Measurements from ENCODE around the gene ANXA10.
"Not testable (repeated sequence)": the region's sequence is repeated elsewhere in the genome, so short reads cannot be mapped to it uniquely, and the experiment has no call there.

Gene ANXA10

GRCh38 chr4:168203233-168203911 is 111.0 kb downstream of the ANXA10 start:
- DNase-seq (ENCODE audit: extremely low spot score), result no peak
- no peak for TF ChIP-seq ELF4 (IDR thresholded peaks at IDR 0.05)
- TF ChIP-seq LEF1 (IDR thresholded peaks at IDR 0.05; ENCODE audit: borderline replicate concordance), result no peak
- no peak for TF ChIP-seq ARNT (IDR thresholded peaks at IDR 0.05)
- no peak for TF ChIP-seq BHLHE40 (IDR thresholded peaks at IDR 0.05; ENCODE audit: borderline replicate concordance)
- TF ChIP-seq FOXM1 (IDR thresholded peaks at IDR 0.05; ENCODE audit: borderline replicate concordance), result no peak
- no peak for TF ChIP-seq SUZ12 (IDR thresholded peaks at IDR 0.05)
- no peak for TF ChIP-seq TARDBP (IDR thresholded peaks at IDR 0.05)
- no peak for TF ChIP-seq FOXA1 (IDR thresholded peaks at IDR 0.05)
- no peak for TF ChIP-seq HDGF (IDR thresholded peaks at IDR 0.05; ENCODE audit: borderline replicate concordance)
- TF ChIP-seq PKNOX1 (IDR thresholded peaks at IDR 0.05), result no peak
- no peak for TF ChIP-seq ZNF384 (IDR thresholded peaks at IDR 0.05)
- TF ChIP-seq SP1 (IDR thresholded peaks at IDR 0.05), result no peak
- no peak for TF ChIP-seq NFRKB (IDR thresholded peaks at IDR 0.05)
- TF ChIP-seq FOXK2 (IDR thresholded peaks at IDR 0.05), result no peak
- no peak for TF ChIP-seq L3MBTL2 (conservative IDR thresholded peaks at IDR 0.05)
- TF ChIP-seq CTBP1 (IDR thresholded peaks at IDR 0.05; ENCODE audit: borderline replicate concordance), result no peak
- ChIA-PET CTCF (no interaction called here), POLR2A (no interaction called here)

GRCh38 chr4:168208957-168209614 is 116.7 kb downstream of the ANXA10 start:
- POLR2A ChIA-PET, result no interaction called here
- CTCF ChIA-PET, result no interaction called here
- TF ChIP-seq LEF1 (IDR thresholded peaks at IDR 0.05; ENCODE audit: borderline replicate concordance) (no peak), ELF4 (IDR thresholded peaks at IDR 0.05) (no peak), FOXK2 (IDR thresholded peaks at IDR 0.05) (no peak), ZNF384 (IDR thresholded peaks at IDR 0.05) (no peak), NFRKB (IDR thresholded peaks at IDR 0.05) (no peak), ARNT (IDR thresholded peaks at IDR 0.05) (no peak), SUZ12 (IDR thresholded peaks at IDR 0.05) (no peak)
- no peak for DNase-seq (ENCODE audit: extremely low spot score)

- ChIA-PET POLR2A (no interaction called here), CTCF (no interaction called here)
- no peak for TF ChIP-seq FOXM1 (IDR thresholded peaks at IDR 0.05; ENCODE audit: borderline replicate concordance)
- no peak for TF ChIP-seq SP1 (IDR thresholded peaks at IDR 0.05)
- no peak for TF ChIP-seq SUZ12 (IDR thresholded peaks at IDR 0.05)
- no peak for DNase-seq (ENCODE audit: extremely low spot score)
These were observed 120.3 kb downstream of the ANXA10 start for GRCh38 chr4:168212656-168213055.

GRCh38 chr4:168213511-168213910 is 121.2 kb downstream of the ANXA10 start:
- DNase-seq (ENCODE audit: extremely low spot score); CTCF ChIA-PET: not testable (repeated sequence)

GRCh38 chr4:168218645-168219044 is 126.3 kb downstream of the ANXA10 start:
- no peak for DNase-seq (ENCODE audit: extremely low spot score)
- ChIA-PET POLR2A (no interaction called here), CTCF (no interaction called here)
- TF ChIP-seq ELF4 (IDR thresholded peaks at IDR 0.05), result no peak
- no peak for TF ChIP-seq L3MBTL2 (conservative IDR thresholded peaks at IDR 0.05)
- TF ChIP-seq FOXK2 (IDR thresholded peaks at IDR 0.05), result no peak
- no peak for TF ChIP-seq TARDBP (IDR thresholded peaks at IDR 0.05)
- no peak for TF ChIP-seq SUZ12 (IDR thresholded peaks at IDR 0.05)
- TF ChIP-seq CTBP1 (IDR thresholded peaks at IDR 0.05; ENCODE audit: borderline replicate concordance), result no peak
- TF ChIP-seq FOXM1 (IDR thresholded peaks at IDR 0.05; ENCODE audit: borderline replicate concordance), result no peak
- no peak for TF ChIP-seq BHLHE40 (IDR thresholded peaks at IDR 0.05; ENCODE audit: borderline replicate concordance)
- no peak for TF ChIP-seq ARNT (IDR thresholded peaks at IDR 0.05)
- no peak for TF ChIP-seq ZNF384 (IDR thresholded peaks at IDR 0.05)
- no peak for TF ChIP-seq PKNOX1 (IDR thresholded peaks at IDR 0.05)
- no peak for TF ChIP-seq NFRKB (IDR thresholded peaks at IDR 0.05)
- no peak for TF ChIP-seq FOXA1 (IDR thresholded peaks at IDR 0.05)
- TF ChIP-seq SP1 (IDR thresholded peaks at IDR 0.05), result no peak
- TF ChIP-seq HDGF (IDR thresholded peaks at IDR 0.05; ENCODE audit: borderline replicate concordance), result no peak
- no peak for TF ChIP-seq LEF1 (IDR thresholded peaks at IDR 0.05; ENCODE audit: borderline replicate concordance)

More at GRCh38 chr4:168213511-168213910, 121.2 kb downstream of the ANXA10 start:
- POLR2A ChIA-PET, result not testable (repeated sequence)

- CTCF ChIA-PET, result no interaction called here
- DNase-seq (ENCODE audit: extremely low spot score), result no peak
- POLR2A ChIA-PET, result no interaction called here
- TF ChIP-seq ELF4 (IDR thresholded peaks at IDR 0.05) (no peak), SUZ12 (IDR thresholded peaks at IDR 0.05) (no peak), CTBP1 (IDR thresholded peaks at IDR 0.05; ENCODE audit: borderline replicate concordance) (no peak), PKNOX1 (IDR thresholded peaks at IDR 0.05) (no peak)
These were observed 128.6 kb downstream of the ANXA10 start for GRCh38 chr4:168220893-168221292.

GRCh38 chr4:168221301-168221700 is 129.0 kb downstream of the ANXA10 start:
- no peak for DNase-seq (ENCODE audit: extremely low spot score)
- no peak for TF ChIP-seq L3MBTL2 (conservative IDR thresholded peaks at IDR 0.05)
- no peak for TF ChIP-seq FOXM1 (IDR thresholded peaks at IDR 0.05; ENCODE audit: borderline replicate concordance)
- TF ChIP-seq ZNF384 (IDR thresholded peaks at IDR 0.05), result no peak
- TF ChIP-seq ELF4 (IDR thresholded peaks at IDR 0.05), result no peak
- no peak for TF ChIP-seq HDGF (IDR thresholded peaks at IDR 0.05; ENCODE audit: borderline replicate concordance)
- no peak for TF ChIP-seq ARNT (IDR thresholded peaks at IDR 0.05)
- no peak for TF ChIP-seq CTBP1 (IDR thresholded peaks at IDR 0.05; ENCODE audit: borderline replicate concordance)
- TF ChIP-seq FOXK2 (IDR thresholded peaks at IDR 0.05), result no peak
- TF ChIP-seq SUZ12 (IDR thresholded peaks at IDR 0.05), result no peak
- TF ChIP-seq NFRKB (IDR thresholded peaks at IDR 0.05), result no peak
- no peak for TF ChIP-seq SP1 (IDR thresholded peaks at IDR 0.05)
- no peak for TF ChIP-seq TARDBP (IDR thresholded peaks at IDR 0.05)
- CTCF ChIA-PET, result no interaction called here
- POLR2A ChIA-PET, result no interaction called here
